ENCODE results near the gene KCNQ1OT1. TPM values are rescaled to one million over a fixed set of nuclear protein-coding genes. Genes with fewer than 3 reads are reported as not detected.
A peak's percentile ranks its signal among the peaks of the same experiment; 100 is the strongest.

KCNQ1OT1 gene
- total and polyA plus RNA-seq, 12 donors = 0.15 to 10.6 (median 1.1) TPM

GRCh38 chr11:2647953-2648352 lies 51.8 kb downstream of the KCNQ1OT1 start:
- no peaks in the 10 kb centered on the region for H3K4me1 ChIP-seq (replicated peaks in 1 of 2)
- H3K4me3 ChIP-seq = no peak overlapping the region
- no peak overlapping the region for H3K27ac ChIP-seq
- 95 to 97% (median 97%) methylated on average over 5 to 6 of the region's 6 CpGs for WGBS, 4 donors
- DNase-seq = no peak
- TF ChIP-seq CTCF (IDR thresholded peaks at IDR 0.05) = no peak
- TF ChIP-seq POLR2A (IDR thresholded peaks at IDR 0.05) = no peak
- intact Hi-C loops (cut with DNase I) = no loop called here
- peaks cover 0 to 45% (median 8%) of the 10 kb centered on the region in 3 donors for H3K9me3 ChIP-seq (replicated peaks in 1 of 3)
- no peaks in the 10 kb centered on the region for H3K27me3 ChIP-seq
- no peaks in the 10 kb centered on the region for H3K36me3 ChIP-seq (replicated peaks in 1 of 2)

DNA sequence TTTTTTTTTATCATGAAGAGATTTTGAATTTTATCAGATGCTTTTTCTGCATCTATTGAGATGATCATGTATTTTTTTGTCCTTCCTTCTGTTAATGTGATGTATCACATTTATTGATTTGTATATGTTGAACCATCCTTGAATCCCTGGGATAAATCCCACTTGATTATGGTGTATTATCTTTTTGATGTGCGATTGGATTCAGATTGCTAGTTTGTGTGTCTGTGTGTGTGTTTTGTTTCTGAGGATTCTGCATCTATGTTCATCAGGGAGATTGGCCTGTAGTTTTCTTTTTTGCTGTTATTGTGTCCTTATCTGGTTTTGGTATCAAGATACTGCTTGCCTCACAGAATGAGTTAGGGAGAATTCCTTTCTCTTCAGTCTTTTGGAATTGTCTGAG lies 52.6 kb downstream of the KCNQ1OT1 start:
- Histone ChIP-seq H3K9me3 (replicated peaks in 1 of 3) (peaks cover 0 to 51% (median 8%) of the 10 kb centered on the region in 3 donors), H3K27ac (no peak overlapping the region), H3K36me3 (replicated peaks in 1 of 2) (no peaks in the 10 kb centered on the region), H3K27me3 (no peaks in the 10 kb centered on the region), H3K4me3 (no peak overlapping the region), H3K4me1 (replicated peaks in 1 of 2) (no peaks in the 10 kb centered on the region)
- intact Hi-C loops (cut with DNase I) = no loop called here
- WGBS, 4 donors = 76 to 97% (median 87%) methylated on average over 1 of the region's 1 CpG
- DNase-seq = no peak
- TF ChIP-seq POLR2A (IDR thresholded peaks at IDR 0.05) (no peak), CTCF (IDR thresholded peaks at IDR 0.05) (no peak)

GRCh38 chr11:2645779-2646118 lies 54.0 kb downstream of the KCNQ1OT1 start:
- intact Hi-C loops (cut with DNase I) = no loop called here
- DNase-seq = no peak
- Histone ChIP-seq H3K9me3 (replicated peaks in 1 of 3) (peaks cover 0 to 48% (median 8%) of the 10 kb centered on the region in 3 donors), H3K27me3 (no peaks in the 10 kb centered on the region), H3K27ac (no peak overlapping the region), H3K4me3 (no peak overlapping the region), H3K36me3 (replicated peaks in 1 of 2) (no peaks in the 10 kb centered on the region), H3K4me1 (replicated peaks in 1 of 2) (no peaks in the 10 kb centered on the region)
- no peak for TF ChIP-seq CTCF (IDR thresholded peaks at IDR 0.05)
- no peak for TF ChIP-seq POLR2A (IDR thresholded peaks at IDR 0.05)
- WGBS, 4 donors = 84 to 92% (median 89%) methylated on average over 1 of the region's 1 CpG

DNA sequence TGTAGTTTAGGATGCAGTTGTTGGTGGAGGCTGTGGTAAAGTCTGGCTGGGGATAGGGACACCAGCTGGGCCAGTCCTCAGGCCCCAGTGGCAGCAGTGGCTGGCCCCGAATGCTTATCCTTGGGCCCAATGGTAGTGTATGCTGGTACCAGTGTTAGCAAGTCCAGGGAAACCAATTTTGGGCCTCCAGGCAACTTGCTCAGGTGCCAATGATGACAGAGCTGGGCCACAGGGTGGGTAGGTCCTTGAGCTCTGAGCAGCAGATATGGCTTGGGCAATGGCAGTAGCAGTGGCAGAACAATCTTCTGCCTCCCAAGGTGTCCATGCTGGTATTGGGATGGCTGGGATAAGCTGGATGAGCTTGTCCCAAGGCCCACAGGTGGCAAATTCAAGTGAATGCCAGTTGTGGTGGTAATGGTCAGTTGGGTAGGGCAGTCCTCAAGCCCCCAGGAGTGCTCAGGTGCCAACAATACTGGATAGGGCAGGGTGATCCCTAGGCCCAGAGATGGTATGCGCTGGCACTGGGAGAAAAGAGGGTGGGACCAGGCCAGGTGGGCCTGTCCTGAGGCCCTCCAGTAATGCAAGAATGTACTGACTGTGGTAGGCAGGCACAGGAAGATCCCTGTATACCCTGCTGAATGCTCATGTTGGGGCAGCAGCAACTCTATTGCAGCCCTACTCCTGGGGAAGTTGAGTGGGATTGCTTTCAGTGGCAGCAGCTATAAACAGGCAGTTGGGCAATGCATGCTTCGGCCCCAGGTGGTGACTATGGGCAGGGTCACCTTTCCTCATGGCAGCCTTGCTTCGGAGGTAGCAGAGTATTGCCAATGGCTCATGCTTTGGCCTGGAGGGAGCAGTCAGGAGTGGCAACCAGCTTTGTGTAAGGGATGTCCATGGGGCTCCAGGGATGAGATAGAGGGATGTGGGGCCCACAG lies 54.7 kb downstream of the KCNQ1OT1 start:
- Histone ChIP-seq H3K27ac (peak overlapping the region in 1 of 5 donors; percentile 8), H3K36me3 (replicated peaks in 1 of 2) (no peaks in the 10 kb centered on the region), H3K4me3 (no peak overlapping the region), H3K4me1 (replicated peaks in 1 of 2) (no peaks in the 10 kb centered on the region), H3K9me3 (replicated peaks in 1 of 3) (peaks cover 0 to 42% (median 8%) of the 10 kb centered on the region in 3 donors), H3K27me3 (no peaks in the 10 kb centered on the region)
- DNase-seq = no peak
- intact Hi-C loops (cut with DNase I) = no loop called here
- 96 to 100% (median 99%) methylated on average over 1 to 4 of the region's 4 CpGs for WGBS, 4 donors
- TF ChIP-seq CTCF (IDR thresholded peaks at IDR 0.05) = no peak
- no peak for TF ChIP-seq POLR2A (IDR thresholded peaks at IDR 0.05)

All from adrenal gland (tissue), 12 donors.